Large intestine (tissue), 3 donors: ENCODE results near the gene PCED1B. TPM values are rescaled to one million over a fixed set of nuclear protein-coding genes. Genes with fewer than 3 reads are reported as not detected.

Experiments
- DNase-seq, 2 donors: peaks; one replicate each; pipeline versions ENCODE4 v3.0.0 to v3.0.0-alpha.2; 2013
- H3K27ac ChIP-seq: one replicate; pipeline ENCODE4 v1.5.1; 2013; ENCODE audit warnings: low read length
- H3K27me3 ChIP-seq: 2 replicates; pipeline ENCODE4 v1.6.1; 2013; ENCODE audit warnings: low read length; ENCODE audit not compliant: control insufficient read depth, insufficient read depth
- H3K36me3 ChIP-seq: 2 replicates; pipeline ENCODE4 v1.6.1; 2013; ENCODE audit warnings: low read length; ENCODE audit not compliant: control insufficient read depth, insufficient read depth
- H3K4me1 ChIP-seq: one replicate; pipeline ENCODE4 v1.6.1; 2013; ENCODE audit warnings: low read length; ENCODE audit not compliant: control insufficient read depth, insufficient read depth
- H3K4me3 ChIP-seq: one replicate; pipeline ENCODE4 v1.5.1; 2013; ENCODE audit warnings: low read length
- H3K9me3 ChIP-seq: one replicate; pipeline ENCODE4 v1.6.1; 2013; ENCODE audit warnings: mild to moderate bottlenecking, low read depth, low read length, moderate library complexity; ENCODE audit not compliant: control insufficient read depth
- WGBS: methylation state at CpG from one replicate; pipeline ENCODE4 v1.1.5; 2013; ENCODE audit warnings: low lambda C conversion rate; ENCODE audit not compliant: insufficient coverage; 5-methylcytosine and 5-hydroxymethylcytosine counted together
- polyA plus RNA-seq: library from polyadenylated mRNA; unstranded; fragments of 120-200 nt; gene quantifications from one replicate; pipeline ENCODE4 v1.2.1, GENCODE V29; 2013

Gene PCED1B
- polyA plus RNA-seq, 1 donor, result 4.3 TPM

DNA sequence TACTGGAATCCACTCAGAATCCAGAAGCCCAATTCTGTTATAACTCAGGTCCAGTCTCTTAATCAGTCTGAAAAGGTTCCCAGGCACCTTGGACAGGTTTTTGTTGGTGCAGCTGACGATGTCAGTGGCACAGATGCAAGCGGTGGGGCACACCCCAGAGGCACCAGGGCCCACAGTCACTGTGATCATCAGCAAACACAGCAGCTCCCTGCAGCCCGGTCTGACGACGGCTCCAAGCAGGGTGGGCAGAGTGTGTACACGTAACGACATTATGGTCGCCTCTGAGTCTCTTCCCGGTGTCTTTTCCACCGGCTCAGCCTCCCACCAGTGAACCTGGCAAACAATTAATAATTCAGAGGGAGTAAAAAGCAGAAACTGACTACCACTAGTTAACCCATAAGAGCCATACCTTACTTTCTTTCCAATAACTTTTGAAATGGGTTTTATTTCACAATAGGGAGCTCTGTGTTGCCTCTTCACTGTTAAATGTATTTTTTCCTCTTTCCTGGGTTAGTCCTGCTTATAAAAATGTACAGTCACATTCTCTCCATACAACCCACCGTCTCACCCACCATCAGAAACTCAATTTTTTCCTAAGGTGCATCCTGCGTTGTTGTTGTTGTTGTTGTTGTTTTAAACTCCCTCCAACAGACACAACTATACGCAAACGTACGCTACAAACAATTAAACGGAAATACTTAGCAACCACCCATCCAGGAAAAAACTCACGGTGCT is 521 bp upstream of the PCED1B start:
- no CpG with 5 or more reads among the region's 17 CpGs for WGBS
- H3K27me3 ChIP-seq, result no peaks in the 10 kb centered on the region
- H3K9me3 ChIP-seq, result no peaks in the 10 kb centered on the region
- peaks cover 4% of the 10 kb centered on the region for H3K36me3 ChIP-seq
- peak; percentile 35 to 67 for DNase-seq
- H3K4me1 ChIP-seq, result peaks cover 10% of the 10 kb centered on the region
- peak overlapping the region; percentile 73 for H3K4me3 ChIP-seq
- peak overlapping the region; percentile 67 for H3K27ac ChIP-seq

DNA sequence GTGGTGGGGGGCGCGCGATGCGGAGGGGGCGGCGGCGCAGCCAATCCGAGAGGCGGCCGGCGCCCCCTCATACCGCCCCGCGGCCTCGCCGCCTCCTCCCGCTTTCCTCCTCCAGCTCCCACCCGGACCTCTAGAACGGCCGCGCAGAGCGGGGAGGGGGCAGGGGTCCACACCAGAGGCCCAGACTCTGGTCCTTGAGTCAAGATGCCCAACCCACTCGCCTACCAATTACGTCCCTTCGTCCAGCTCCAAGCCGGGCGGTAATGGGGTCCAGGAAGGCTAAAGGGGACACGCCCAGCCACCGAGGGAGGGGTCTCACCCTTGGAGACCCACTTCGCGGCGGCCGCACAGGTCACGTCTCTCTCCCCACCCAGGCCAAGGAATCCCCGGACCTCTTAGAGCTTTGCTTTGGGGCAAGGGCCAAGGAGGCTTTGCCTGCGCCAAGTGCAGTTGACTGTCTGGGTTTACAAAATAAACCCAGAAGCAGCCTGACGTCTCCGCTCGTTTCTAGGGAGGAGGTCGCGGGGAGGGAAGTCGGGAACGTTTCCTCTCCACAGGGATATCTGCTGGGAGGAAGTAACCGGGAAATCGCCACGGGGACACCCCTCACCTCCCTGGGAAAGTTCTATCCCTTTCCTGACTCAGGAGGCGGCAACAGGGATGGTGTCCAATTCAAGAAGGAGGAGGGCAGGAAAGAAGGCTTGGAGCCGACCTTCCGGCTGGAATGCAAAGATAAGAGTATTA is 732 bp downstream of the PCED1B start:
- Histone ChIP-seq H3K9me3 (no peaks in the 10 kb centered on the region), H3K27me3 (no peaks in the 10 kb centered on the region), H3K4me3 (peak overlapping the region; percentile 78), H3K4me1 (peaks cover 18% of the 10 kb centered on the region), H3K27ac (peak overlapping the region; percentile 85), H3K36me3 (peaks cover 4% of the 10 kb centered on the region)
- no CpG with 5 or more reads among the region's 49 CpGs for WGBS
- DNase-seq, result peak; percentile 47 to 80

DNA sequence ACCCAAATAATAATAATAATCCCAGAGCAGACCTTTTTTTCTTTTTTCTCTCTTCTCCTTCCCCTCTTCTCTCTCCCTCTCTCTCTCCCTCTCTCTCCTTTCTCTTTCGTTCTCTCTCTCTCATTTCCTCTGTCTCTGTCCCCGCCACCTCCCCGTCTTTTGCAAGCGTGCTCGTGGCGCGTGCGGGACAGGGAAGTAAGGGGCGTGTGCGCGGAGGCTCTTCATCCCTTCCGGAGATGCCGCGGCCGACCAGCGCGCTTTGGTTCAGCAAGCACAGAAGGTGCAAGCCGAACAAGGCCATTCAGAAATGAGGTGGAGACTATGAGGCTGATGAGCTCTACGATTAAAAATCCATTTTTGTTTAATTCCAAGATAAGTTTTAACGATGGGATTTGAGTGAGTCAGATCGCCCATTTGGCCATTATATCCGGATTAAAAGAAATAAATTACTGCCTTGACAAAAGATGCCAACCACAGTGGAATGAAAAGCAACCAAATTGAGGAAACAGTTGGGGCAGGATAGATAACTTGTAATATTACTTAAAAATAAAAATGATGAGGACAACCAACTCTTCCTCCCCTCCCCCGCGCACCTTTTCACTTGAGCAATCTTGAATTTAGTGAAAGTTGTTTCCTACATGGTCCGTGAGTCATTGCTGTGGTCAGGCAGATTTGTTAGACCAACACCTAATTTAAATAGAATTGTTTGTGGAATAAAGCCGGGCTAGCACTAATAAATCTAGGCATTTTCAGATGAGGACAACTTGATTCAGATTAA is 1.5 kb downstream of the PCED1B start:
- Histone ChIP-seq H3K27ac (peak overlapping the region; percentile 85), H3K4me1 (peaks cover 21% of the 10 kb centered on the region), H3K9me3 (no peaks in the 10 kb centered on the region), H3K4me3 (peak overlapping the region; percentile 78), H3K36me3 (peaks cover 4% of the 10 kb centered on the region), H3K27me3 (no peaks in the 10 kb centered on the region)
- 58% methylated on average over 7 of the region's 26 CpGs for WGBS
- DNase-seq, result peak; percentile 41 to 68

DNA sequence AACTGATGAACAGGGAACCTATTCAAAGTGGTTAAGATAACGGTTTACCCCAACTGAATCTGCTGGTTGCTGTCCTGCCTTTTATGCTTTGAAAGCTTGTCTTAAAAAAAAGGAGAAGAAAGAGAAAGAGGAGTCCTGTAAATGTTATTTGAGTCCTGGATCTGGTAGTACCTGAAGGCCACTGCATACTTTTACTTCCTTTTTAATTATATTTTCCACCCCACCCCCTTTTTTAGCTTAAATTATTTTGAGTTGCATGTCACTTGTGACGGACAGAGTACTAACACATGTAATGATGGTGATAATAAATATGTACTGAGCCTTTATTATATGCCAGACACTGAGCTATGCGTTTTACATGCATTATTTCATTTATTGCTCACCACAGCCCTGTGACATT is 2.9 kb downstream of the PCED1B start:
- no peaks in the 10 kb centered on the region for H3K9me3 ChIP-seq
- H3K4me1 ChIP-seq, result peaks cover 35% of the 10 kb centered on the region
- H3K27ac ChIP-seq, result peak overlapping the region; percentile 57
- no CpG with 5 or more reads among the region's 3 CpGs for WGBS
- DNase-seq, result no peak
- no peak overlapping the region for H3K4me3 ChIP-seq
- H3K27me3 ChIP-seq, result no peaks in the 10 kb centered on the region
- H3K36me3 ChIP-seq, result peaks cover 3% of the 10 kb centered on the region

GRCh38 chr12:47082796-47083621 is 3.6 kb downstream of the PCED1B start:
- Histone ChIP-seq H3K27ac (peak overlapping the region; percentile 57), H3K36me3 (no peaks in the 10 kb centered on the region), H3K27me3 (no peaks in the 10 kb centered on the region), H3K9me3 (no peaks in the 10 kb centered on the region), H3K4me3 (no peak overlapping the region), H3K4me1 (peaks cover 36% of the 10 kb centered on the region)
- DNase-seq, result peak; percentile 91 to 95
- WGBS, result 10% methylated on average over 2 of the region's 7 CpGs

DNA sequence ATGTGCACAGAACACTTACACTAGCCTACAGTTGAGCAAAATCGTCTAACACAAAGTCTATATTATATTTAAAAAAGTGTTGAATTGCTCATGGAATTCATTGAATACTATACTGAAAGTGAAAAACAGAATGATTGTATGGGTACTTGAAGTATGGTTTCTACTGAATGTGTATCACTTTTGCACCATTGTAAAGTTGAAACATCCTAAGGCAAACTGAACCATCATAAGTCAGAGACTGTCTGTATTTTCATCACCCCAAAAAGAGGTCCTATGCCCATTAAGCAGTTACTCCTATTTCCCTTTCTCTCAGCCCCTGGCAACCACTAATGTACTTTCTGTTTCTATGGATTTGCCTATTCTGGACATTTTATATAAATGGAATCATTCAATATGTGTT is 4.8 kb downstream of the PCED1B start:
- no peak overlapping the region for H3K4me3 ChIP-seq
- H3K4me1 ChIP-seq, result peaks cover 38% of the 10 kb centered on the region
- DNase-seq, result no peak
- no peak overlapping the region for H3K27ac ChIP-seq
- no CpG with 5 or more reads among the region's 1 CpG for WGBS
- no peaks in the 10 kb centered on the region for H3K36me3 ChIP-seq
- H3K27me3 ChIP-seq, result no peaks in the 10 kb centered on the region
- H3K9me3 ChIP-seq, result no peaks in the 10 kb centered on the region

- peak in 1 of 2 donors; percentile 43 for DNase-seq
- H3K9me3 ChIP-seq, result no peaks in the 10 kb centered on the region
- no peaks in the 10 kb centered on the region for H3K27me3 ChIP-seq
- no CpG with 5 or more reads among the region's 6 CpGs for WGBS
- H3K4me3 ChIP-seq, result no peak overlapping the region
- no peaks in the 10 kb centered on the region for H3K36me3 ChIP-seq
- H3K4me1 ChIP-seq, result peaks cover 38% of the 10 kb centered on the region
- no peak overlapping the region for H3K27ac ChIP-seq
Observed at GRCh38 chr12:47085815-47086252, 6.4 kb downstream of the PCED1B start.

GRCh38 chr12:47087088-47087688 is 7.8 kb downstream of the PCED1B start:
- H3K4me3 ChIP-seq, result no peak overlapping the region
- no peaks in the 10 kb centered on the region for H3K27me3 ChIP-seq
- H3K9me3 ChIP-seq, result no peaks in the 10 kb centered on the region
- peaks cover 38% of the 10 kb centered on the region for H3K4me1 ChIP-seq
- H3K27ac ChIP-seq, result peak overlapping the region; percentile 44
- WGBS, result no CpG with 5 or more reads among the region's 2 CpGs
- DNase-seq, result peak in 1 of 2 donors; percentile 28
- no peaks in the 10 kb centered on the region for H3K36me3 ChIP-seq

DNA sequence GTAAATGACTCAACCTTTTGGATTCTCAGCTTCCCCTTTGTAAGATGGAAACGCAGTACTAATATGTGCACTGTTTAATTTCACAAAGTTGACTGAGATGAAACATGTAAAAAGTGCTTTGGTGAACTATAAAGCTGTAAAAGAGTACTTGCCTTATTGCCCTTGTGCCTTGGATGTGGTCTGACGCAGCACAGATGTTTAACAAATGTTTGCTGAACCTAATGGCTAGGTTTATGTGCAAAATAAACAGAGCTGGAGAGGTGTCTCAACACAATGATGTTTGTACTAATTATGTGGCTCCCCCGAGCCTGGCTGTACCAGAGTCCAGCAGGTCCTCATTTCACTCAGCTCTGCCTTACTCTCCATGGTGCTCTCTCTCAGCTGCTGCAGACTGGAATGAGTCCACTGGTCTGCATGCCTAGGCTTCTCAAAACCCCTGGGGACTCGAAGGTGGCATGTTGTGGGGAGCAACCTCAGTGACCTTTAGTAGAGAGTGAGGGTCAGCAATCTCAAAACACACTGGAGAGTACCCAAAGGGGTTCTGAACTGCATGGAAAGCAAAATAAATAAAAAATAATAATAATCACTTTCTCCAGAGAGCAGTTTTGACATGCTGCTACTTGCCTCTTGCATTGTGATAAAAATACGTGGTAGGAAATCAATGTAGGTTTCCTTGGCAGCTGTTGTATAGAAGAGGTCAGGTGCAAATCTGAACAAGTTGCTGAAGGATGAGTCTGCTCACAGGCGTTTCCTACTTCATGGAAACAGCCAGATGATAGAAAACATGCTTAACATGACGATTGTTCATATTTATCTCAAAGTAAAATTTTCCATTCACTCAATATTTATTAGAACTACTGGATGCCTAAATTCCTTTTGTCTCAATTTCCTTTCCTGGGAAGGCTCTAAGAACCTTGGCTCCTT is 8.9 kb downstream of the PCED1B start:
- H3K4me3 ChIP-seq, result no peak overlapping the region
- H3K4me1 ChIP-seq, result peaks cover 35% of the 10 kb centered on the region
- WGBS, result 50% methylated on average over 2 of the region's 7 CpGs
- no peaks in the 10 kb centered on the region for H3K36me3 ChIP-seq
- no peaks in the 10 kb centered on the region for H3K9me3 ChIP-seq
- no peaks in the 10 kb centered on the region for H3K27me3 ChIP-seq
- H3K27ac ChIP-seq, result peak overlapping the region; percentile 44
- peak; percentile 44 to 77 for DNase-seq
